GM19035 (cell line): ENCODE results near the gene DCTN4.

ENCODE experiments used
- ATAC-seq: cut with Tn5 transposase; IDR thresholded peaks from one replicate; pipeline ENCODE4 v1.9.1; 2021; ENCODE audit not compliant: unreplicated experiment

Gene DCTN4

DNA sequence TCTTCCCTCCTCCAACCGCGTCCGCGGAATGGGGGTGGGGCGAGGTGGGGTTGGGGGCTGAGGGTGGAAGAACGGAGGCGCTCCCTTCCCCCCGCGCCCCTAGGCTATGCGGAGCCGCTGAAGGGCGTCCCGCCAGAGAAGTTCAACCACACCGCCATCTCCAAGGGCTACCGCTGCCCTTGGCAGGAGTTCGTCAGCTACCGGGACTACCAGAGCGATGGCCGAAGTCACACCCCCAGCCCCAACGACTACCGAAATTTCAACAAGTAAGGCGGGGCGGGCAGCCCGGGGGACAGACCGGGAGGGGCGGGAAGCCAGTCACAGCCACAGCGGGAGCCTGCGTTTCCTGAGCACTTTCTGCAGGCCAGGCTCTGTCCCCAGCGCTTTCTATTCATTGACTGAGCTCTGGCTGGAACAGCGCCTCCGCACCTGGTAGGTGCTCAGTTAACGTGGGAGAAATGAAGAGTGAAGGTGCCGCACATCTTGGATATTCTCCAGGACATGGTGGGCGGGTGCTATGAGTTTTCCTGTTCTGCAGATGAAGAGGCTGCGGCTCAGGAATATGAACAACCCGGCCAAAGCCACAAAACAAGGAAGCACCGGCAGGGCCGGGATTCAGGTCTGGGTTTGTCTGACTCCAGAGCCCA, 86.5 kb downstream of the DCTN4 start:
- no peak for ATAC-seq

DNA sequence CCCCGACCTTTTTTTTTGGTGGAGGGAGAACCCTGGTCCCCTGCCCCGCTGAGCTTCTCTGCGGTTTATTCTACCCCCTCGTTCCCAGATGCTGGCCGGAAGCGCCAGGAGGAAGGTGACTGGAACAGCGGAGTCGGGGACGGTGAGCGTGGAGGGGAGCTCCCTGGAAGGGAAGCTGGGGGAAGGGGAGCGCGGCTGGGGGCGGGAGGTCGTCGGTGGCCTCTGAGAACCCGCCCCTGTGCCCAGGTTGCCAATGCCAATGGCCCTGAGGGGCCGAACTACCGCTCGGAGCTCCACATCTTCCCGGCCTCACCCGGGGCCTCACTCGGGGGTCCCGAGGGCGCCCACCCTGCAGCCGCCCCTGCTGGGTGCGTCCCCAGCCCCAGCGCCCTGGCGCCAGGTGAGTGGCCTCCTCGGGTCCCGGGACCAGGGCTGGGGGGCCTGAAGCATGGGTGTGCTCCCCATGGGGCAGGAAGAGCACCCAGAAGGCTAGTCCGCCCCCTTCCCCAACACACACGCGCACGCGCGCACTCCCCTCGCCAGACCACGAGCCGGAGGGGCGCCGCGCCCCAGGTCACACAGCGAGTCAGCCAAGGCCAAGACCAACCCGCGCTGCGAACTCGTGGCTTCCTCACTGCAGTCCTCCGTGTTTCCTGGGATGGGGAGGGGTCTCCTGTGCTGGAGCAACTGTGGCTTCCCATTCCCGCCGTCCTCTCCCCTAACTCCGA, 87.1 kb downstream of the DCTN4 start:
- no peak for ATAC-seq

DNA sequence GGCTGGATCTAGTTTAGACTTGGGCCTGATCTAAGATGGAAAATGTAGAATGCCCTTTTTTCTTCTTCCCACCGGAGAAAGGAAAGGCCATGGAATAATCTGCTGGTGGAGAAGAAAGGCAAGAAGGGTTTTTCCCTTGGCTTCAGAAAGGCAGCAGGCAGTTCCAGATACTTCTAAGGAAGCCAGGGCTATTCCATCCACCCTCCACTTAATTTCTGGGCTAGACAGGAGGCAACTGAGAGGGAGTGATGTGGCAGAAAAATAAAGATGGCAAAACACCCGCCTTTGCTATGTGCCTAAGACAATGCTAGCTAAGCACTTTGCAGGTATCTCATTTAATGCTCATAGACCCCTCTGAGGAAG, 87.9 kb downstream of the DCTN4 start:
- no peak for ATAC-seq

DNA sequence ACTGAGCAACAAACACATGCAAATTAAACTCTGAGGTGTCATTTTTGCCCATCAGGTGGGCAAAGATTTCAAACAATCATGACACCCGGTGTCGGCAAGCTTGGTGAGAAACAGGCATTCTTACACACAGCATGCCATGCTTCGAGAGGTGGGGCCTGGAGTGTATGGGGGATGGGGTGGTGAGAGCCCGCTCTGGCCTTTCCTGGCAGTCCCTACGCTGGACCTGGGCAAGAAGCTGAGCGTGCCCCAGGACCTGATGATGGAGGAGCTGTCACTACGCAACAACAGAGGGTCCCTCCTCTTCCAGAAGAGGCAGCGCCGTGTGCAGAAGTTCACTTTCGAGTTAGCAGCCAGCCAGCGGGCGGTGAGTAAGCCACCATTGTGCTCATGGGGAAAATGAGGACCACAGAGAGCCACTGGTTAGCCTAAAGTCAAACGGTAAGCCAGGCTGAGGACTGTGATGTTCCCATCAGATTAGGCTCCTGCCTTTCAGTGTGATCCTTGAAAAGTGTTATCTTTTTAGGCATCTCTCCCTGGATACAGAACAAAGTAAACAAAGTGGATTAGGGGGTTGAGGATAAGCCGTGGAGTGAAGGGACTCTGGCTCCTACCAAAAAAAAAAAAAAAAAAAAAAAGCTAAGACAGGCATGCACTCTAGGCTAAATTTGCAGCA, 88.4 kb downstream of the DCTN4 start:
- no peak for ATAC-seq

DNA sequence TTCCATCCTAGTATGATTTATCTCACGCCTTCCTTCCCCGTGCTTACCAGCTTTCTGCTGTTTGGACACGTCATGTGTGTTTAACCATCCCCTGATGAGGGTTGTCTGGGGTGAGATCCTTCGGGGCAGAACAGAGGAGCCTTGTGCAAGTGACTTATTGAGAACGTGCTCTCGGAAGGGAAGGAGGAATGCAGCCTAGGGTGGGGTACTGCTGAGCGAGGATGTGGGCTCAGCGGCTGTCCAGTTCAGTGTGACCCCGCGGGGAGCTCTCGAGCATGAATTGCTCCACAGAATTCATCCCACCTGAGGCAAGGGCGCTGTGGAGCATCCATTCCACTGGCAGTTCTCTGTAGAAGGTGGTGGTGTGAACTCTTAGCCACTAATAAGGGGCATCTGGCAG, 93.8 kb downstream of the DCTN4 start:
- ATAC-seq: no peak

DNA sequence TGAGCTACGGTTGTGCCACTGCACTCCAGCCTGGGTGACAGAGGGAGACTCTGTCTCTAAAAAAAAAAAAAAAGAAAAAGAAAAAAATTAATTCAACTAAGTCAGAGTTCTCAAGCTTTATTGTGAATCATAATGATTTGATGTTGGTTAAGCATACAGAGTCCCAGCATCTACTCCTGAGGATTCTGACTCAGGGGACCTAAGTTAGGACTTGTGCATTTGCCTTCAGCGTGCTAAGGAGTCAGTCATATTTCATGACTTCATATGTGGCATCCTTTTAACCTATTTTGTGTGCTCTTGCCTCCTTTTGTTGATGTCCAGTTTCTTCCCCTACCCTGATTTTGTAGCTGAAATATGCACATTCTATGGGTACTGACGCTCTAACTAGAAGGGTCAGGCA, 94.9 kb downstream of the DCTN4 start:
- ATAC-seq: no peak

DNA sequence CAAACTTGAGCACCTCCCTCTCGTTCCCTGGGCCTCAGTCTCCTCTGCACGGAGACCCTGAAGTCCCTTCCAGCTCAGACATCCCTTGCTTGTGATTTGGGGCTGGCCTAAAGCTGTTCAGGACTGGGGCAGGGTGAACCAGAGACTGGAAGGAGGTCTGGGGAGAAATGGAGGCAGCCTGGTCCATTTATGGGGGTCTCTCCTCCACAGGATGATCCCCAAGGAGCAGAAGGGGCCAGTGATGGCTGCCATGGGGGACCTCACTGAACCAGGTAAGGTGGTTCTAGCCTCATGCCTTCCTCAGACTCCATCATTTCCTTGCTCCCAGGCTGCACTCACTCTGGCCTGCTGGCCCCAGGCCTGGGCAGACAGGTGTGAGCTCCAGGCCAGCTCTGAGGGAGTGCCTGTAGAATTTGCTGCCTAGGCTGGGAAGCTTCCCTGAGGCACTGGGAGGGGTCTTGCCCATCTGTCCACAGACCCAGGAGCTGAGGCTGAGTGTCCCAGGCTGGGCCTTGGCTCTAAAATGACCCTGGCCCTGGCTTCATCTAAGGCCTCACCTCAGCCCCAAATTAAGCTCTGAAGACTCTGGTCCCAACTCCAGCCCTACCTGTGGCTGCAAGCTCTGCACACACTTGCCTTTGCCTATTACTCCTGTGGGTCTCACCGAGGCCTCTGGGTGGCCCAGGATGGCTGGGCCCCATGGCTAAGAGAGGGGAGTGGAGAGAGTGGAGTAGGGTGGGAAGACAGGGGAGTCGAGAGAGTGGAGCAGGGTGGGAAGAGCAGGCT, 95.9 kb downstream of the DCTN4 start:
- no peak for ATAC-seq

DNA sequence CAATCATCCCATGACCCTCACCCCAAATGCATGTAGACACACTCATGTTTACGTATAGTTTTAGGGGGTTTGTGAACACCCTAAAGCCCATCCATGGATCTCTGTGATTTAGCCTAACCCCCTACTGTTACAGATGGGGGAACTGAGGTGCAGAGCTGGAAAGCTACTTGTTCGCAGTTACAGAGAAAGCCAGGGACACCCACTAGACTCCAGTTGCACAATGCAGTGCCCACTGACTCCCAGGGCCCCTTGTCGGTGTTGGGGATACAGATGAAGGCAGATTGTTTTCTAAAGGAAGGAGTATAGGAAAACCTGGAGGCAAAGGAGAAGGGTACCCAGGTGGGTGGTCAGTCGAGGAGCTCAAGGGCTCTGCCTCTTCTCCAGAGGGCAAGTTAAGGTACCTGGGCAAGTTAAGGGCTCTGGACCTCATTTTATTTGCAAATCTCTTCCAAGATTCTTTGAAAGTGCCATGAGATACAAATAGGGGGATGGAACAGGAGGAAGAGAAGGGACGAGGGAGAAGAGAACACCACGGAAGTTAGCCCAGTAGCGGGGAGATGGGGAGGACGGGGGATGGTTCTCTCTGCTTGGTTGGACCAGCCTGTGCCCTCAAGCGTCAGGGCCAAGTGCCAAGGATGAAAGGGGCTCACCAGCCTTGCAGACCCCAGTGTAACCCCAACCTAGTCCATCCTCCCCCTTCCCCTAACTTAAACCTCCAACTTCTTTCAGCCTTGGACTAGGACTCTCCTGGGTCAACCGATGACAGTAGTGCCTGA, 96.8 kb downstream of the DCTN4 start:
- no peak for ATAC-seq

DNA sequence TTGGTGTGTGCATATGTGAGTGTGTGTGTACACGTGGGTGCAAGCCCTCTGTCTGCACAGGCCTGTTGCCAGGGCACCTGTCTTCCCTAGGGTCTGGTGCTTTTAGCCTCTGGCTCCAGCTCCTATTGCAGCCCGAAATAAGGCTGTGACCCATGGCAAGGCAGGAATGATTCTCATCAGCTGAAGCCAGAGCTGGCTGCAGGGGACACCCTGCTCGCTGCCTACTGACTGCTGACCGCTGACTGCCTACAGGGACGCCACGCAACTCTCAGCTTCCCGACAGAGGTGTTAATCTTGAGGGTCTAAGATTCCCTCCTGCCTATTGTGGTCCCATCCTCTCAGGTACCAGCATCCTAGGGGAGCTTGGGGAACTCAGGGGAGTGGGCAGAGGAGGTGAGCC, 97.7 kb downstream of the DCTN4 start, which contains the start of gene MYOZ3:
Gene MYOZ3 (plus strand): TSS at position 166 of the 400 bp plus-strand sequence. CDS start 1,691 bp downstream, outside the sequence.
- no peak for ATAC-seq

DNA sequence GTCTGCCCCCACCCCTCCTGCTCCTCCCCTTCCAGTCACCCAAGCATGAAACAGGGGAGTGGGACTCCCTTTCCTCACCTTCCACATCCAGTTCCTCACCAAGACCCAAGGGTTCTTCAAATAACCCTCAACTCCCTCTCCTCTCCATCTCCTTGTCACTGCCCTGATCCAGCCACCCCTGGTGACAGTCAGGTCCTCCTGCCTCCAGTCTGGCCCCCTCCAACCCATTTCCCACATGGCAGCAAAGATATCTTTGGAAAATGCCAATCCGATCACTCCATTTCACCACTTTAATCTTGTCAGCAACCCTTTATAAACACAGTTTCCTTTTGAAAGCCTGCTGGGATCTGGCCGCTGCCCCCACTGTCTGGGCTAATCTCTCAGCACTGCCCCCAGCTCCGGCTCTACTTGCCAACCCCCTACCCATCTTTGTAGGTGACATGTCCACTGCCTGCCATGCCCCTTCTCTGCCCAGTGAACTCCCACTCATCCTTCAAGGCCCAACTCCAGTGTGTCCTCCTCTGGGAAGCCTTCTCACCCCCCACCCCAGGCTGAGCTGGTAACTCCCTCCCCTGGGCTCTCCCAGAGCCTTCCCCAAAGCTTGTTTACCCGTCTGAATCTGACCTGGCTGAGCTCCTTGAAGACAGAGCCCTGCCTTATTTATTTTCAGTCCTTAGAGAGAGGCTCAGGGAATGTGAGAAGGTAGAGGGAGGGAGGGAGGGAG, 98.5 kb downstream of the DCTN4 start:
- no peak for ATAC-seq

DNA sequence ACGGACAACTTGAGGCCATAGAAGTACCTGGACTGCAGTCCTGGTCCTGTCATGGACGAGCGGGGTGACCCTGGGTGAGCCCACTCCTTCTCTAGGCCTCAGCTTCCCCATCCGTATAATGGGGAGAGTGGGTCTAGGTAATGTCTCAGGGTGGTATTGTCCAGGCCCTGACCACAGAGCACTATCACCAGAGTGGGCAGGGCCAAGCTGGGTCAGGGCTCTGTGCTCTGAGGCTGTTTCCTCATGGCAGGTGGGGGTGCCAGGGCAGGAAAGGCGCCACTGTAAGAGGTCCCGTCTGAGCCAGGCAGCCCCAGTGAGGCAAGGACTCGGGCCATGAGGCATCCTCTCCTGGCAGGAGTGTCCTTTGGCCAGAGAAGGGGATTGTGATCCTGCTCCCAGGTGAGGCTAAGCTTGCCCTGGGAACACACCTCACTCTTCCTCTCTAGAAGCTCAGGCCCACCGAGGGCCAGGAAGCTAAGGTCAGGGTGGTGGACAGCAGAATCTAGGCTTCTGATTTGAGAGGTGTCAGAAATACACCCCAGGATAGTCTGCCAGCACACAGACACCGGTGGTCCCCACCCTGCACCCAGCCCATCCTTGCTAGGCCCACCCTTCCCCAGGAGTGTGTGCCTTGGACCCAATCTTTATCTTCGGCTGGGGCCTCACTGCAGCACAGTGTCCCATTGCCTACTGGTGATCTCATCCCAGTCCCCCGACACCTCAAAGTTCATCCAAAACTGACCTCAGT, 99.3 kb downstream of the DCTN4 start:
- no peak for ATAC-seq

DNA sequence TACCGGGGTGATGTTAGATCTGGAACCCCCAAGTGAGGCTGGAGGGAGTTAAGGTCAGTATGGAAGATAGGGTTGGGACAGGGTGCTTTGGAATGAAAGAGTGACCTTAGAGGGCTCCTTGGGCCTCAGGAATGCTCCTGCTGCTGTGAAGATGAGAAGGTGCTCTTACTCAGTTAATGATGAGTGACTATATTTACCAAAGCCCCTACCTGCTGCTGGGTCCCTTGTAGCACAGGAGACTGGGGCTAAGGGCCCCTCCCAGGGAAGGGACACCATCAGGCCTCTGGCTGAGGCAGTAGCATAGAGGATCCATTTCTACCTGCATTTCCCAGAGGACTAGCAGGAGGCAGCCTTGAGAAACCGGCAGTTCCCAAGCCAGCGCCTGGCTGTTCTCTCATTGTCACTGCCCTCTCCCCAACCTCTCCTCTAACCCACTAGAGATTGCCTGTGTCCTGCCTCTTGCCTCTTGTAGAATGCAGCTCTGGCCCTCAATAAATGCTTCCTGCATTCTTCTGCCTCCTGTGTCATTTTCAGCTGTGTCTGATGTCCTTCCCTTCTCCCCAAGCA, 100.0 kb downstream of the DCTN4 start:
- no peak for ATAC-seq
